ENCODE measurements around the gene GABARAP. TPM values are rescaled to one million over a fixed set of nuclear protein-coding genes. Genes with fewer than 3 reads are reported as not detected.

GABARAP gene
- total and polyA plus RNA-seq, 10 of the 15 experiments (the other 5 are each of a cell fraction or from before 2014, with no cell fraction given) = 134 to 613 (median 285) TPM

- Histone ChIP-seq H3K4me1 (ENCODE audit: control insufficient read depth, insufficient read depth, low read length) (peaks cover 14% of the 10 kb centered on the region), H3K79me2 (ENCODE audit: control insufficient read depth, insufficient read depth, low read length) (peaks cover 52% of the 10 kb centered on the region), H3K9ac (ENCODE audit: control insufficient read depth, insufficient read depth, low read length) (no peak overlapping the region), H3K27ac (ENCODE audit: control insufficient read depth, insufficient read depth) (no peak overlapping the region), H3K27me3 (replicated peaks in 1 of 2; ENCODE audit: control insufficient read depth in 2 of 2, insufficient read depth in 2 of 2, low read length in 1 of 2) (no peaks in the 10 kb centered on the region), H3K9me3 (replicated peaks; ENCODE audit: control insufficient read depth, insufficient read depth, low read length) (no peaks in the 10 kb centered on the region), H3K4me3 (no peak overlapping the region), H2AFZ (ENCODE audit: control insufficient read depth, low read depth, low read length) (no peak overlapping the region), H3K4me2 (ENCODE audit: control insufficient read depth, insufficient read depth) (no peak overlapping the region), H4K20me1 (ENCODE audit: control insufficient read depth, insufficient read depth) (no peaks in the 10 kb centered on the region), H3K36me3 (ENCODE audit: control insufficient read depth in 2 of 2, insufficient read depth in 2 of 2, low read length in 1 of 2) (peaks cover 10 to 19% of the 10 kb centered on the region in 2 experiments; a peak in 3 of 4 replicates)
- in situ Hi-C loops (cut with MboI) = no loop called here
- no peak for FAIRE-seq
- ATAC-seq = no peak
- no TSS peak for BruUV-seq (replicated peaks)
- POLR2A ChIA-PET = no interaction called here
- intact Hi-C loops (cut with micrococcal nuclease; ENCODE audit: unreplicated experiment) = no loop called here
- 78% methylated on average over 5 of the region's 5 CpGs for WGBS (ENCODE audit: insufficient coverage, insufficient replicate concordance, low lambda C conversion rate, missing lambda C conversion rate)
- no peak for DNase-seq (ENCODE audit: low read depth, low spot score)
- RAD21 ChIA-PET (ENCODE audit: unreplicated experiment) = no interaction called here
- CTCF ChIA-PET = no interaction called here
- TF ChIP-seq NR2C1 (IDR thresholded peaks at IDR 0.05) (no peak), ZNF687 (IDR thresholded peaks at IDR 0.05) (no peak), IRF3 (IDR thresholded peaks at IDR 0.05) (no peak), EZH2 (IDR thresholded peaks at IDR 0.05; ENCODE audit: borderline replicate concordance, control insufficient read depth, low read depth, low read length) (no peak), MYB (IDR thresholded peaks at IDR 0.05; ENCODE audit: borderline replicate concordance, low read depth, low read length) (no peak), EP300 (IDR thresholded peaks at IDR 0.05; ENCODE audit: borderline replicate concordance in 1 of 2, control insufficient read depth in 1 of 2, low read depth in 2 of 2, low read length in 2 of 2) (no peak), BRCA1 (IDR thresholded peaks at IDR 0.05; ENCODE audit: low read depth, low read length) (no peak), ZNF622 (IDR thresholded peaks at IDR 0.05) (no peak), SUPT20H (IDR thresholded peaks at IDR 0.05; ENCODE audit: borderline replicate concordance, control insufficient read depth, low read depth, low read length) (no peak), CBFB (IDR thresholded peaks at IDR 0.05; ENCODE audit: low read depth) (no peak), RELA (IDR thresholded peaks at IDR 0.05; ENCODE audit: borderline replicate concordance, partially characterized antibody) (no peak), MTA2 (IDR thresholded peaks at IDR 0.05; ENCODE audit: low read depth) (no peak), IKZF2 (IDR thresholded peaks at IDR 0.05) (no peak)
- TF ChIP-seq, protein P1, sequence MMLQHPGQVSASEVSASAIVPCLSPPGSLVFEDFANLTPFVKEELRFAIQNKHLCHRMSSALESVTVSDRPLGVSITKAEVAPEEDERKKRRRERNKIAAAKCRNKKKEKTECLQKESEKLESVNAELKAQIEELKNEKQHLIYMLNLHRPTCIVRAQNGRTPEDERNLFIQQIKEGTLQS (IDR thresholded peaks at IDR 0.05; ENCODE audit: borderline replicate concordance, extremely low read depth, low read depth, low read length) = no peak
- TF ChIP-seq, protein P2, sequence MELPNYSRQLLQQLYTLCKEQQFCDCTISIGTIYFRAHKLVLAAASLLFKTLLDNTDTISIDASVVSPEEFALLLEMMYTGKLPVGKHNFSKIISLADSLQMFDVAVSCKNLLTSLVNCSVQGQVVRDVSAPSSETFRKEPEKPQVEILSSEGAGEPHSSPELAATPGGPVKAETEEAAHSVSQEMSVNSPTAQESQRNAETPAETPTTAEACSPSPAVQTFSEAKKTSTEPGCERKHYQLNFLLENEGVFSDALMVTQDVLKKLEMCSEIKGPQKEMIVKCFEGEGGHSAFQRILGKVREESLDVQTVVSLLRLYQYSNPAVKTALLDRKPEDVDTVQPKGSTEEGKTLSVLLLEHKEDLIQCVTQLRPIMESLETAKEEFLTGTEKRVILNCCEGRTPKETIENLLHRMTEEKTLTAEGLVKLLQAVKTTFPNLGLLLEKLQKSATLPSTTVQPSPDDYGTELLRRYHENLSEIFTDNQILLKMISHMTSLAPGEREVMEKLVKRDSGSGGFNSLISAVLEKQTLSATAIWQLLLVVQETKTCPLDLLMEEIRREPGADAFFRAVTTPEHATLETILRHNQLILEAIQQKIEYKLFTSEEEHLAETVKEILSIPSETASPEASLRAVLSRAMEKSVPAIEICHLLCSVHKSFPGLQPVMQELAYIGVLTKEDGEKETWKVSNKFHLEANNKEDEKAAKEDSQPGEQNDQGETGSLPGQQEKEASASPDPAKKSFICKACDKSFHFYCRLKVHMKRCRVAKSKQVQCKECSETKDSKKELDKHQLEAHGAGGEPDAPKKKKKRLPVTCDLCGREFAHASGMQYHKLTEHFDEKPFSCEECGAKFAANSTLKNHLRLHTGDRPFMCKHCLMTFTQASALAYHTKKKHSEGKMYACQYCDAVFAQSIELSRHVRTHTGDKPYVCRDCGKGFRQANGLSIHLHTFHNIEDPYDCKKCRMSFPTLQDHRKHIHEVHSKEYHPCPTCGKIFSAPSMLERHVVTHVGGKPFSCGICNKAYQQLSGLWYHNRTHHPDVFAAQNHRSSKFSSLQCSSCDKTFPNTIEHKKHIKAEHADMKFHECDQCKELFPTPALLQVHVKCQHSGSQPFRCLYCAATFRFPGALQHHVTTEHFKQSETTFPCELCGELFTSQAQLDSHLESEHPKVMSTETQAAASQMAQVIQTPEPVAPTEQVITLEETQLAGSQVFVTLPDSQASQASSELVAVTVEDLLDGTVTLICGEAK (IDR thresholded peaks at IDR 0.05; ENCODE audit: borderline replicate concordance) = no peak
- SMC1A ChIA-PET (ENCODE audit: uncharacterized antibody, unreplicated experiment) = no interaction called here
These were observed 4.5 kb upstream of the GABARAP start for GRCh38 chr17:7246779-7247178.

Measured in GM12878 (cell line).